HEK293T (cell line): ENCODE results near the gene SPATA31D4.

Source experiments
- CTCF ChIA-PET: fragments of 350-600 bp; formaldehyde crosslinking; extraction: SDS; loops from one replicate; lab custom pipeline; 2021; ENCODE audit warnings: antibody characterized with exemption, inconsistent platforms; lab: Yijun Ruan, JAX
- POLR2A ChIA-PET: fragments of 350-600 bp; formaldehyde crosslinking; extraction: SDS; loops from one replicate; lab custom pipeline; 2020; ENCODE audit warnings: antibody characterized with exemption, inconsistent platforms; lab: Yijun Ruan, JAX
- DNase-seq: peaks from one replicate; pipeline ENCODE4 v3.0.0; 2012; ENCODE audit warnings: mixed read lengths; ENCODE audit errors: extremely low spot score
- ARNT ChIP-seq: fragments of 450-650 bp; IDR thresholded peaks from 2 replicates; pipeline ENCODE4 v1.6.1; 2017; ENCODE audit warnings: mild to moderate bottlenecking
- BHLHE40 ChIP-seq: fragments of 450-650 bp; IDR thresholded peaks from 2 replicates; pipeline ENCODE4 v1.6.1; 2016; ENCODE audit warnings: mild to moderate bottlenecking, moderate library complexity, borderline replicate concordance
- CTBP1 ChIP-seq: fragments of 450-650 bp; IDR thresholded peaks from 2 replicates; pipeline ENCODE4 v1.6.1; 2016; ENCODE audit warnings: borderline replicate concordance
- ELF4 ChIP-seq: fragments of 450-650 bp; IDR thresholded peaks from 2 replicates; pipeline ENCODE4 v1.6.1; 2017; ENCODE audit warnings: antibody characterized with exemption
- FOXA1 ChIP-seq: fragments of 450-650 bp; IDR thresholded peaks from 2 replicates; pipeline ENCODE4 v1.6.1; 2016; ENCODE audit warnings: mild to moderate bottlenecking
- FOXK2 ChIP-seq: fragments of 450-650 bp; IDR thresholded peaks from 2 replicates; pipeline ENCODE4 v1.6.1; 2016; ENCODE audit warnings: mild to moderate bottlenecking
- FOXM1 ChIP-seq: fragments of 450-650 bp; IDR thresholded peaks from 2 replicates; pipeline ENCODE4 v1.6.1; 2017; ENCODE audit warnings: mild to moderate bottlenecking, borderline replicate concordance
- HDGF ChIP-seq: fragments of 450-650 bp; IDR thresholded peaks from 2 replicates; pipeline ENCODE4 v1.6.1; 2017; ENCODE audit warnings: antibody characterized with exemption, borderline replicate concordance
- L3MBTL2 ChIP-seq: fragments of 450-650 bp; conservative IDR thresholded peaks from 2 replicates; pipeline ENCODE4 v1.6.1; 2016; ENCODE audit warnings: mild to moderate bottlenecking
- LEF1 ChIP-seq: fragments of 450-650 bp; IDR thresholded peaks from 2 replicates; pipeline ENCODE4 v1.6.1; 2017; ENCODE audit warnings: mild to moderate bottlenecking, borderline replicate concordance
- NFRKB ChIP-seq: fragments of 450-650 bp; IDR thresholded peaks from 2 replicates; pipeline ENCODE4 v1.6.1; 2016; ENCODE audit warnings: mild to moderate bottlenecking, moderate library complexity
- SP1 ChIP-seq: fragments of 450-650 bp; IDR thresholded peaks from 2 replicates; pipeline ENCODE4 v1.6.1; 2017
- SUZ12 ChIP-seq: fragments of 450-650 bp; IDR thresholded peaks from 2 replicates; pipeline ENCODE4 v1.6.1; 2016; ENCODE audit warnings: mild to moderate bottlenecking
- TARDBP ChIP-seq: fragments of 450-650 bp; IDR thresholded peaks from 2 replicates; pipeline ENCODE4 v1.6.1; 2016
- ZNF384 ChIP-seq: fragments of 450-650 bp; IDR thresholded peaks from 2 replicates; pipeline ENCODE4 v1.6.1; 2016
- TF ChIP-seq, protein P1 (sequence below): fragments of 450-650 bp; IDR thresholded peaks from 2 replicates; pipeline ENCODE4 v1.6.1; 2016

The SPATA31D4 gene

DNA sequence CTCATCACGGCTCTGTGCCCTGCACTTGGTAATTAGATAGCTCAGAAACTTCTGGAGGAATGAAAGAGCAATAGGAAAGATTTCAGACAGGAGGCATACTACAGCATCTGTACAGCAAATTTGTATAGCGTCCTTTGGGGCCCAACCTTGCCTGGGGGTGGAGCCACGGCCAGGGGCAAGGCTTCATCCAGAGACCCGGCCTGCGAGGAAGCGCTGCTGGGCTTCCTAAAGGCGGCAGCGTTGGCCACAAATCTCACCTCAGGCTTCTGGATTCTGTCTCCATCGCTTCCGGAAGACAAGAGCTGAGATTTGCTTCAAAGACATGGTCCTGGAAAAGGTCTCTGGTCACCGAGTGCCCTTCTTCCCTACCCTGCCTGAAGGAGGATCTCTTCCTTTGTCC is 48.1 kb downstream of the SPATA31D4 start:
- no peak for DNase-seq
- no peak for TF ChIP-seq FOXK2
- TF ChIP-seq FOXA1, result no peak
- no peak for TF ChIP-seq CTBP1
- CTCF ChIA-PET, result no interaction called here
- POLR2A ChIA-PET, result no interaction called here

DNA sequence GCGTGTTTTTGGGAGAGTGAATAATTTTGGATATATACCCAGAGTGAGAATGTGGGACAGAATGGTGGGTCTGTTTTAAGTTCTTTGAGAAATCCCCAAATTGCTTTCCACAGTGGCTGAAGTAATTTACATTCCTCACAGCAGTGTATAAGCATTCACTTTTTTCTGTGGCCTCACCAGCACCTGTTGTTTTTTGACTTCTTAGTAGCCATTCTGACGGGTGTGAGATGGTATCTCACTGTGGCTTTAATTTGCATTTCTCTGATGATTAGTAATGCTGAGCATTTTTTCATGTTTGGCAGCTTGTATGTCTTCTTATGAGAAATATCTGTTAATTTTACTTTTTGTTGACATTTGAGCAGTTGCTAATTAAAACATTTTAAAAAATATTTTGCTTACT is 51.0 kb downstream of the SPATA31D4 start:
- TF ChIP-seq FOXK2, result no peak
- TF ChIP-seq, protein P1, sequence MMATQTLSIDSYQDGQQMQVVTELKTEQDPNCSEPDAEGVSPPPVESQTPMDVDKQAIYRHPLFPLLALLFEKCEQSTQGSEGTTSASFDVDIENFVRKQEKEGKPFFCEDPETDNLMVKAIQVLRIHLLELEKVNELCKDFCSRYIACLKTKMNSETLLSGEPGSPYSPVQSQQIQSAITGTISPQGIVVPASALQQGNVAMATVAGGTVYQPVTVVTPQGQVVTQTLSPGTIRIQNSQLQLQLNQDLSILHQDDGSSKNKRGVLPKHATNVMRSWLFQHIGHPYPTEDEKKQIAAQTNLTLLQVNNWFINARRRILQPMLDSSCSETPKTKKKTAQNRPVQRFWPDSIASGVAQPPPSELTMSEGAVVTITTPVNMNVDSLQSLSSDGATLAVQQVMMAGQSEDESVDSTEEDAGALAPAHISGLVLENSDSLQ, result no peak
- TF ChIP-seq BHLHE40, result no peak
- TF ChIP-seq ZNF384, result no peak
- TF ChIP-seq SUZ12, result no peak
- TF ChIP-seq TARDBP, result no peak
- no peak for TF ChIP-seq L3MBTL2
- TF ChIP-seq FOXA1, result no peak
- TF ChIP-seq CTBP1, result no peak
- CTCF ChIA-PET, result no interaction called here

DNA sequence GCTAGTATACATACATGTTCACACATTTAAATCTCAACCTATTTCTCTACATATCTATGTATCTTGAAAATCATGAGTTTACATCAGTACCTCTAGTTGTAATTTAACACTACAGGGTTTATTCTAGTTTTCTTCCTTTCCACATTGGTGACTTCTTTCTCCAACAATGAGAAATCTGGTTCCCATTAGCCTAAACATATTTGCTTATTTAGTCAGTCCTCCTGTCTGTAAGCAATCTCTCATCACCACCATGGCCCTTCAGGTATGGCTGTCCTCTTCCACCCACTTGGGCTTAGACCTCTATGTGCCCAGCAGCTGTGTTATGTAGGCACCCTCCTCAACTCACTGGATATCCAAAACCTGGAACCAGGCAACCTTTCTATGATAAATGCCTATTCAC is 52.3 kb downstream of the SPATA31D4 start:
- no peak for TF ChIP-seq TARDBP
- no peak for TF ChIP-seq FOXM1
- TF ChIP-seq, protein P1, result no peak
- no peak for TF ChIP-seq LEF1
- TF ChIP-seq ARNT, result no peak
- TF ChIP-seq ELF4, result no peak
- no peak for TF ChIP-seq ZNF384
- TF ChIP-seq BHLHE40, result no peak
- no peak for TF ChIP-seq SUZ12
- TF ChIP-seq NFRKB, result no peak
- no peak for TF ChIP-seq CTBP1
- no peak for TF ChIP-seq FOXA1
- TF ChIP-seq L3MBTL2, result no peak
- no peak for TF ChIP-seq SP1
- TF ChIP-seq FOXK2, result no peak
- no peak for TF ChIP-seq HDGF
- ChIA-PET POLR2A (no interaction called here), CTCF (no interaction called here)
- DNase-seq, result no peak

More for the DNA sequence above, 51.0 kb downstream of the SPATA31D4 start:
- DNase-seq, result no peak
- POLR2A ChIA-PET, result no interaction called here

DNA sequence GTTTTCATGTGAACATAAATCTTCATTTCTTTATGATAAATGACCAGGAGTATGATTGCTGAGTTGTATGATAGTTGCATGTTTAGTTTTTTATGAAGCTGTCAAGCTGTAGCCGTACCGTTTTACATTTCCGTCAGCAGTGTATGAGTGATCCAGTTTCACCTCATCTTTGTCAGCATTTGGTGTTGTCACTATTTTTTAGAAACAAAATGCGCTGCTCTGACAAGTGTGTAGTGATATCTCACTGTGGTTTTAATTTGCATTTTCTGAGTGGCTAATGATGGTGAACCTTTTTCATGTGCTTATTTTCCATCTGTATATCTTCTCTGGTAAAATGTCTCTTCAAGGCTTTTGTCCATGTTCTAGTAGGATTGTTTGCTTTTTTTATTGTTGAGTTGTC is 53.7 kb downstream of the SPATA31D4 start:
- ChIA-PET CTCF (no interaction called here), POLR2A (no interaction called here)
- TF ChIP-seq FOXK2 (no peak), NFRKB (no peak), ARNT (no peak)
- TF ChIP-seq, protein P1, result no peak
- DNase-seq, result no peak
